ENCODE measurements around the gene GDI2.
"Not testable (repeated sequence)": the region's sequence is repeated elsewhere in the genome, so short reads cannot be mapped to it uniquely, and the experiment has no call there.

The GDI2 gene

DNA sequence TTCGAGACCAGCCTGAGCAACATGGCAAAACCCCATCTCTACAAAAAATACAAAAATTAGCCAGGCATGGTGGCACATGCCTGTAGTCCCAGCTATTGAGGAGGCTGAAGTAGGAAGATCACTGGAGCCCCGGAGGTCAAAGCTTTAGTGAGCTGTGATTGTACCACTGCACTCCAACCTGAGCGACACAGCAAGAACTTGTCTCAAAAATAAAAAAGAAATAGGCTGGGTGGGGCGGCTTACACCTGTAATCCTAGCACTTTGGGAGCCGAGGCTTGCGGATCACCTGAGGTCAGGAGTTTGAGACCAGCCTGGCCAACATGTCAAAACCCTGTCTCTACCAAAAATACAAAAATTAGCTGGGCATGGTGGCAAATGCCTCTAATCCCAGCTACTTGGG lies 13.3 kb upstream of the GDI2 start:
- FAIRE-seq, result not testable (repeated sequence)

GRCh38 chr10:5818894-5819293 lies 5.7 kb upstream of the GDI2 start:
- FAIRE-seq, result no peak

DNA sequence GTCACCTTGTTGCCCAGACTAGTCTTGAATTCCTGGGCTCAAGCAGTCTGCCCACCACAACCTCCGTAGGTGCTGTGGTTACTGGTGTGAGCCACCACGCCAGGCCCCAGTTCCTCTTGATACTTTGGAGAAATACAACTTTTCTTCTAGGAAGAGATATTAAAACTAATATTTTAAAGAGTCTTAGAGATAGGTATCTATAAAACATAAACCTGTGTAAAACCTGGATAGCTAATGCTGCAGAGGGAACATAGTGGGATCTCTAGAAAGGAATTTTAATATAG lies 4.8 kb upstream of the GDI2 start:
- no peak for FAIRE-seq

- FAIRE-seq, result no peak
Observed at GRCh38 chr10:5817322-5818047, 4.3 kb upstream of the GDI2 start.

GRCh38 chr10:5816170-5816569 lies 2.9 kb upstream of the GDI2 start:
- FAIRE-seq, result no peak

GRCh38 chr10:5814110-5815107 lies 1.2 kb upstream of the GDI2 start:
- no peak for FAIRE-seq

GRCh38 chr10:5813091-5813340 lies 218 bp downstream of the GDI2 start:
- FAIRE-seq, result no peak

DNA sequence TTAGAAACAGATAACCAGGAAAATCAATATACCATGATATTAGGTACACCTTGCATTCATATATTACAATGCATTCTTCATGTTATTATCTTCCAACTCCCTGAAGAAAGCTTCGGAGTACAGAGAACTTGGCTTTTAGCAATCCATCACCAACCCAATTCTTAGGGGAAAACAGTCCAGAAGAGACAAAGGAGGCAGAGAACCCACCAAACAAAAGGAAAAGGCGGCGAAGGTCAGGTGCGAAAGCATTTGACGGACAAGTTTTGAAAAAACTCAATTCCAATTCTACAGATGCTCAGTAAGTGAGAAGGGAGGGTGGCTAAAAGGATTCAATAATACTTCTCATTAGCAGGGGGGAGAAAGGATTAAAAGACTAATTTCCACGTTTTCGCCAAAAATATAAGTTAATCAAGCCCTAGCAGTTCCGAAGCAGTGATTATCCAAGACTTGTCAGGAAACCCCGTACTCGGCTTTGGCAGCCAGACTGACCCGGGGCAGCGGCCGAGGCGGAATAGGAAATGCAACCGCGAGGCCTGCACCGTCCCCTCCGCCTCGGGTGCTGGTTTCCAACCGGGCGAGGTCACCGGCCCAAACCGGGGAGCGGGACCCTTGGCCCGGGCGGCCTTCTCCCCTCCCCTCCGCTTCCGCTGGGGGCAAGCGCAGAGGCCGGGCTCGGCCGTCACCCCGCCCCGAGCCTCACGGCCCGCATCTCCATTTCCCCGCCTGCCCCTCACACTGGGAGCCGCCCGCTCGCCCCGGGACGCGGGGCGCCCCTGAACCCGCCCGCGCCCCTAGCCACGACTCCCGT lies 747 bp downstream of the GDI2 start:
- no peak for FAIRE-seq

DNA sequence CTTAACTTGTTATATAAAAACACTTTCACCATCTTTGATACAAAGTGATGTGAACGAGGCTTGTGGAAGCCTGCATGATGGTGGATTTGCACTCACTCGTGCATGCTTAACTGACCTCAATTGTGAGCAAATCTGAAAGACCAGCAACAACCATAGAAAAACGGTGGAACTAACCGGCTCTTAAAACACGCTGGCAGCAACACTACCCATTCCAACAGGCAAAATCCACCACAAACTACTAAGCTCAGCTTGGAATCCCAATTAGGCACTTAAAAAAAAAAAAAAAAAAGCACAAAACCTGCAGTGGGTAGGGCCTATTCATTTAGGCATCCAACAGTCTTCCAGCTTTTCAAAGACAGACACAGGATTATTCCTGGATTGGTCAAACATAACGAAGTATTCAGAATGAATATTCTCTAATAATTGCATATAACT lies 1.8 kb downstream of the GDI2 start:
- no peak for FAIRE-seq

GRCh38 chr10:5810225-5810624 lies 3.0 kb downstream of the GDI2 start:
- FAIRE-seq, result no peak

DNA sequence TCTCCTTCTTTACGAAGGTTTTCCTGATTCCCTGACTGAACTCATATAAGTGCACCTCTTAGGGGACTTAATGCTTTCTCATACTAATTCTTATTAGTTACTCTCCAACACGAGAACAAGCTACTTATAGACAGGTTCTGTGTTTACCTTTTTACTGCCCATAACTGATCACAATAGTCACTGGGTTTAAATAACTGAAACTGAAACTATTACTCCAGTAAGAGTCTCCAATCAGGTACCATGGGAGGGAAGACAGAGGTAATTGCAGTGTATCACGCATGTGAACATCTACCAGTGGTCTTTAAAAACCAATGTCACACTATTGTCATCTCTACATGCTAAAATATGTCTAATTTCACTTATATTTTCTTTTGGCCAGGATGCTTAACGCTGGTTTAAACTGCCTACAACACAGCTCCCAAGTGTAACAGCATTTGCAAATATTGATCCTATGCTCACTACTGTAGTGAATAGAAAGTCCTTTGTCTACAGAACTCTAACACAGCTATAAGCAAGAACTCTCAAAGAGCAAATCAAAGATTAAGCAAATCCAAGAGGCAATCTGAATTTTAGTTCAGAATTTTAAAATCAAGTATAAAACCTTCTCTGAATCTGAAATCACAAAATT lies 3.6 kb downstream of the GDI2 start:
- FAIRE-seq, result no peak

DNA sequence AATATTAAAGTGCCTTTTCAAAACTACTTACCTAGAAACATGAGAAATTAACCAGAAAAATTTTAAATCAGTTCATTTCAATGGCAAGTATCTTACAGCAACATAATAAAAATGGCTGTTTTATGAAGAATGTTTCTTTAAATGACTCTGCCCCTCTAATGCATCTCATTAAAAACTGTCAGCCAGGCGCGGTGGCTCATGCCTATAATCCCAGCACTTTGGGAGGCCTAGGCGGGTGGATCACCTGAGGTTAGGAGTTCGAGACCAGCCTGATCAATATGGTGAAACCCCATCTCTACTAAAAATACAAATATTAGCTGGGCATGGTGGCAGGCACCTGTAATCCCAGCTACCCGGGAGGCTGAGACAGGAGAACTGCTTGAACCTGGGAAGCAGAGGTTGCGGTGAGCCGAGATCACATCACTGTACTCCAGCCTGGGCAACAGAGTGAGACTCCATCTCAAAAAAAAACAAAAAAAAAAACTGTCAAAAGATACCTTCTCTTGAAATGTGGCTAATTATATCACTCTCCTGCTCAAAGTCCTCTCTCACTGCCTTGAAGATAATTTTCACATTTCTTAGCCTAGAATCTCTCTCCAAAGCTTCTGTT lies 4.3 kb downstream of the GDI2 start:
- FAIRE-seq, result not testable (repeated sequence)

- FAIRE-seq, result no peak
Observed at GRCh38 chr10:5806745-5807144, 6.5 kb downstream of the GDI2 start.

GRCh38 chr10:5805711-5806110 lies 7.5 kb downstream of the GDI2 start:
- no peak for FAIRE-seq

DNA sequence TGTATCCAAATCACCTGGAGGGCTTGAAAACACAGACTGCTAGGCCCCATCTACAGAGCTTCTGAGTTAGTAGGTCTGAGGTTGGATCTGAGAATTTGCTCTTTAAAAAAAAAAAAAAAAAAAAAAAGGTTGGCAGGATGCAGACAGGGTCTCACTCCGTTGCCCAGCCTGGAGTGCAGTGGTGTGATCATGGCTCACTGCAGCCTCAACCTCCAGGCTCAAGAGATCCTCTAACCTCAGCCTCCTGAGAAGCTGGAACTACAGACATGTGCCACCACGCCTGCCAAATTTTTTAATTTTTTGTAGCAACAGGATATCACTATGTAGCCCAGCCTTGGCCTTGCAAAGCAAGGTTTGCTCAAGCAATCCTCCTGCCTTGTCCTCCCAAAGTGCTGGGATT lies 8.0 kb downstream of the GDI2 start:
- FAIRE-seq, result no peak

DNA sequence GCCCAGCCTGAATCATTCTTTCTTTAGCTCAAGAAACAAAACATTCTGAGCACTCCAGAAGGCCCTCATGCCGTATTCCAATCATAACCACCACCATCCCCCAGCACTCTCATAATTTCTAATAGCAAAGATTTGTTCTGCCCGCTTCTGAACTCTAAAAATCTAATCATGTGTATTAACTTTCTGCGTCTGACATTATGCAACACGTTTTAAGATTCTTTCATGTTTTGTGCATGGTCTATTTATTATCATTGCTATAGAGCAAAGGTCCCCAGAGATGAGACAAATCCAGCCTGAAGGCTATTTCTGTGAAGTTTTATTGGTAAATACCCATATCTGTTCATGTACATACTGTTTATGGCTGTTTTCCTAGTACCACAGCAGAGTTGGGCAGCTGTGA lies 8.8 kb downstream of the GDI2 start:
- FAIRE-seq, result no peak

GRCh38 chr10:5800782-5801181 lies 12.5 kb downstream of the GDI2 start:
- FAIRE-seq, result no peak

DNA sequence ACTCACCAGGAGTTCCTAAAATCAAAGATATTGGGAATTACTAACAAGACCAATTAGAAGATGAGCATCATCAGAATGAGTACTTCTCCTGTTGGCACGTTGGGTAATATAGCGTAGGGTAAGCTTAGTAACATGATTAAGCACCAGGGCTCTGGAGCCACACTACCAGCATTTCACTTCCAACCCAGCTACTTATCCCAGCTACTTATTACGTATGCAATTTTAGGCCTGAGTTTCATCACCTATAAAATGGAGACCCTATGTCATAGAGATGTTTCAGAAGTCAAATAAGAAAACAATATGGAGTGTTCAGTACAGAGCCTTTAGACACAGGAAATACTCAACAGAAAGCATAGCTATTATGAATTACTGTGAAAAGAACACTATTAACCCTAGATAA lies 19.0 kb downstream of the GDI2 start:
- no peak for FAIRE-seq

- FAIRE-seq, result no peak
Observed at GRCh38 chr10:5789626-5790025, 23.6 kb downstream of the GDI2 start.

DNA sequence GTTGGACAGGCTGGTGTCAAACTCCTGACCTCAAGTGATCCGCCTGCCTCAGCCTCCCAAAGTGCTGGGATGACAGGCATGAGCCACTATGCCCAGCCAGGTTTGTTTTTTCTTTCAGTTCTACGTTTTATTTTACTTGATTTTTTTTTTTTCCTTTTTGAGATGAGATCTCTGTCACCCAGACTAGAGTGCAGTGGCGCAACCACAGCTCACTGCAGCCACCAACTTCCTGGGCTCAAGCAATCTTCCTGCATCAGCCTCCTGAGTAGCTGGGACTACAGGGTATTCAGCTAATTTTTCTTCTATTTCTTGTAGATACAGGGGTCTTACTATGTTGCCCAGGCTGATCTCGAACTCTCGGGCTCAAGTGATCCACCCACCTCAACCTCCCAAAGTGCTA lies 24.3 kb downstream of the GDI2 start:
- FAIRE-seq, result no peak

DNA sequence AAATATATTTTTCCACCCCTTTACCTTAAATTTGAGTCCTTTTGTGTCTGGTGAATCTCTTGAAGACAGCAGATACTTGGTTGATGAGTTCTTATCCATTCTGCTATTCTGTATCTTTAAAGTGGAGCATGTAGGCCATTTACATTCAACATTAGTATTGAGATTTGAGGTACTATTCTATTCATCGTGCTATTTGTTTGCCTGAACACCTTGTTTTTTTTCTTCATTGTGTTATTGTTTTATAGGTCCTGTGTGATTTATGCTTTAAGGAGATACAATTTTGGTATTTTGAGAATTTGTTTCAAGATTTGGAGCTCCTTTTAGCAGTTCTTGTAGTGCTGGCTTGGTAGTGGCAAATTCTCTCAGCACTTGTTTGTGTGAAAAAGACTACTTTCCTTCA lies 29.9 kb downstream of the GDI2 start:
- FAIRE-seq, result no peak

DNA sequence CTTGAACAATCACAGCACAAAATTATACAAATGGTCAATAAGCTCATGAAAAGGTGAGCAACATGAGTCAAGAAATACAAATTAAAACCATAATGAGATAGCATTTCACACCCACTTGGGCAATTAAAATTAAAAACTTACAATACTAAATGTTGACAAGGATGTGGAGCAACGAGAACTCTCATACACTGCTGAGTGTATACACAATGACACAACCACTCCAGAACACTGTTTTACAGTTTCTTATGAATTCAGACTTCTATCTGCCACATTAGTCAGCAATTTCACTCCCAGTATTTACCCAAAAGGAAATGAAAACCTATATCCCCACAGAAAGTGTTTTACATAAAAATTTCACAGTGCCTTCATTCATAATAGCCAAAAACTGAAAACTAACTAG lies 31.1 kb downstream of the GDI2 start:
- FAIRE-seq, result no peak

DNA sequence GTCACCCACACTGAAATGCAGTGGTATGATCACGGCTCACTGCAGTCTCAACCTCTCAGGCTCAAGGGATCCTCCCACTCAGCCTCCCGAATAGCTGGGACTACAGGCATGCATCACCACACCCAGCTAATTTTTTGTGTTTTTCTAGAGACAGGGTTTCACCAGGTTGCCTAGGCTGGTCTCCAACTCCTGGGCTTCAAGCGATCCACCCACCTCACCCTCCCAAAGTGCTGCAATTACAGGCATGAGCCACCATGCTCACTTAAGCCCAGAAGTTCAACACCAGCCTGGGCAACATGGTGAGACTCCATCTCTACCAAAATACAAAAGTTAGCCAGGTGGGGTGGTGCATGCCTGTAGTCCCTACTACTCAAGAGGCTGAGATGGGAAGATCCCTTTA lies 33.5 kb downstream of the GDI2 start:
- FAIRE-seq, result no peak
